BE2C (cell line): ENCODE measurements around the gene AUTS2.

Experiments
- DNase-seq: peaks from one replicate; pipeline ENCODE4 v3.0.0-alpha.2; 2020
- H3K27me3 ChIP-seq: fragments of 250-450 bp; sonication (Bioruptor Pico); 2 replicates; pipeline ENCODE4 v1.5.1; 2020; ENCODE audit warnings: mild to moderate bottlenecking
- H3K36me3 ChIP-seq: fragments of 250-450 bp; sonication (Bioruptor Pico); 2 replicates; pipeline ENCODE4 v1.5.1; 2020; ENCODE audit warnings: mild to moderate bottlenecking
- H3K4me1 ChIP-seq: fragments of 250-450 bp; sonication (Bioruptor Pico); 2 replicates; pipeline ENCODE4 v1.5.1; 2020
- H3K4me3 ChIP-seq: 2 replicates; pipeline ENCODE4 v1.5.1; 2011; ENCODE audit warnings: low read depth, low read length
- H3K9me3 ChIP-seq: fragments of 250-450 bp; sonication (Bioruptor Pico); 2 replicates; pipeline ENCODE4 v1.5.1; 2020
- TF ChIP-seq, protein P1 (sequence below): IDR thresholded peaks from 2 replicates; pipeline ENCODE4 v1.5.1; 2012; ENCODE audit warnings: mild to moderate bottlenecking, low read depth, low read length

AUTS2 gene

GRCh38 chr7:69813637-69814240 lies 215.5 kb downstream of the AUTS2 start:
- no peaks in the 10 kb centered on the region for H3K9me3 ChIP-seq
- H3K36me3 ChIP-seq, result no peaks in the 10 kb centered on the region
- no peak overlapping the region for H3K4me3 ChIP-seq
- DNase-seq, result no peak
- peaks cover 21% of the 10 kb centered on the region for H3K4me1 ChIP-seq
- no peaks in the 10 kb centered on the region for H3K27me3 ChIP-seq
- TF ChIP-seq, protein P1, sequence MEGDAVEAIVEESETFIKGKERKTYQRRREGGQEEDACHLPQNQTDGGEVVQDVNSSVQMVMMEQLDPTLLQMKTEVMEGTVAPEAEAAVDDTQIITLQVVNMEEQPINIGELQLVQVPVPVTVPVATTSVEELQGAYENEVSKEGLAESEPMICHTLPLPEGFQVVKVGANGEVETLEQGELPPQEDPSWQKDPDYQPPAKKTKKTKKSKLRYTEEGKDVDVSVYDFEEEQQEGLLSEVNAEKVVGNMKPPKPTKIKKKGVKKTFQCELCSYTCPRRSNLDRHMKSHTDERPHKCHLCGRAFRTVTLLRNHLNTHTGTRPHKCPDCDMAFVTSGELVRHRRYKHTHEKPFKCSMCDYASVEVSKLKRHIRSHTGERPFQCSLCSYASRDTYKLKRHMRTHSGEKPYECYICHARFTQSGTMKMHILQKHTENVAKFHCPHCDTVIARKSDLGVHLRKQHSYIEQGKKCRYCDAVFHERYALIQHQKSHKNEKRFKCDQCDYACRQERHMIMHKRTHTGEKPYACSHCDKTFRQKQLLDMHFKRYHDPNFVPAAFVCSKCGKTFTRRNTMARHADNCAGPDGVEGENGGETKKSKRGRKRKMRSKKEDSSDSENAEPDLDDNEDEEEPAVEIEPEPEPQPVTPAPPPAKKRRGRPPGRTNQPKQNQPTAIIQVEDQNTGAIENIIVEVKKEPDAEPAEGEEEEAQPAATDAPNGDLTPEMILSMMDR, result no peak

- H3K27me3 ChIP-seq, result no peaks in the 10 kb centered on the region
- TF ChIP-seq, protein P1, result no peak
- no peaks in the 10 kb centered on the region for H3K36me3 ChIP-seq
- no peak for DNase-seq
- H3K4me3 ChIP-seq, result no peak overlapping the region
- peaks cover 27% of the 10 kb centered on the region for H3K4me1 ChIP-seq
- H3K9me3 ChIP-seq, result no peaks in the 10 kb centered on the region
Observed at GRCh38 chr7:69814421-69814962, 216.2 kb downstream of the AUTS2 start.

GRCh38 chr7:69816501-69816900 lies 218.2 kb downstream of the AUTS2 start:
- Histone ChIP-seq H3K4me3 (no peak overlapping the region), H3K36me3 (no peaks in the 10 kb centered on the region), H3K9me3 (no peaks in the 10 kb centered on the region), H3K27me3 (no peaks in the 10 kb centered on the region), H3K4me1 (peaks cover 27% of the 10 kb centered on the region)
- DNase-seq, result no peak
- TF ChIP-seq, protein P1, result no peak

DNA sequence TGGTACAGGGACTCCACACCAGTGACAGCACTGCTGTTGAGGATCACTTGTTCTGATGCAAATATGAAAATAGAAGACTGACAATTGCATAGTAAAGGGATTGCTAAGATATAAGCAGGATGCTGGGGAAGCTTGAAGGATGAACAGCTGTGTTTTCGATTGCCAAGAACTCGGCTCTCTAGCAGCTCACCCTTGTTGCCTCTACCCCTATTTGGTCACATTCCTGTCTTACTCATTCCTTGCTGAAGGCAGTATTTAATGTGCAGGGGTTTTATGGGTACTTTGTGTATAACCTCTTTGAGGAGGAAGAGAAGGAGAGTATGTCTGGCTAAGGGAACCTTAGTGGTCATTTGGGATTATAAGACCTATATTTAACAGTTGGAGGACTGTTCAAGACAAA lies 218.8 kb downstream of the AUTS2 start:
- Histone ChIP-seq H3K9me3 (no peaks in the 10 kb centered on the region), H3K4me3 (no peak overlapping the region), H3K27me3 (no peaks in the 10 kb centered on the region), H3K4me1 (peaks cover 24% of the 10 kb centered on the region), H3K36me3 (no peaks in the 10 kb centered on the region)
- no peak for DNase-seq
- TF ChIP-seq, protein P1, result no peak

DNA sequence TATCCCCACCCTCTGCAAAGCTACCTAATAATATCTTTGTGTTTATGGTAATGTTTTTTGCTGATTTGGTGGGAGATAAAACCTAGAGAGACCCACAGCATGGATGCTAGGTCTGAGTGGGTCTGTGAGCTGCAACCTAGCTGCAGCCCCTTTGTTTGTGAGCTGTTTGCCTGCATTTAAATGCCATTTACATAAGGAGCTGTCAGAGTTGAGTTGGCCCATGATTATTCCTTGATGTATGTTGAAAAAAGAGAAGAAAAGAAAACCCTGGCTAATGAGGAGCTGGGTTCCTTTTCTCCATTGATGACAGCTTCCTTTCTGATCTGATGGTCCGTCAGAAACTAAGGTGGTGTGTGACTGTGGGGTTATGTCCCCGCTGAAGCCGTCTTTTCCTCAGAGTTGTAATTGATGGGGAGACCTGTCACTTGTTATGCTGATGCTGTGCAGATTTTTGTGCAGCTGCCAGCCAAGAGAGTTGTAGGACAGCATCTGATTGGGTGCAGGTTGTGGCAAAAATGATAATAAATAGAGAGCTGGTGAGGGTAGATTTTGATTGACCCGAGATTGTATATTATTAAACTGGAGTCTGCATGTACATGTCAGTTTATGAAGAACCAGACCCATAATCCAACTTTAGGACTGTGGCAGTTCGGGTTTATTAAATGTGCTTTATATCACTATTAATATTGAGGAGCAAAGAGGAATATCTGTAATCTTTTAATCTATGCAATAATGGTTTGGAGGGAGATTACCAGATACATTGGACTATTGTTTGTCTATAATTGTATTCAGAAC lies 219.8 kb downstream of the AUTS2 start:
- Histone ChIP-seq H3K4me1 (peaks cover 28% of the 10 kb centered on the region), H3K9me3 (no peaks in the 10 kb centered on the region), H3K36me3 (no peaks in the 10 kb centered on the region), H3K27me3 (no peaks in the 10 kb centered on the region), H3K4me3 (0 out of 2 replicates have a peak overlapping the region, but pooled peaks have one; percentile 4)
- TF ChIP-seq, protein P1, result no peak
- DNase-seq, result peak; percentile 57
